Glutamatergic neuron (in vitro differentiated cells): Measurements from ENCODE around the gene RAD51B. TPM values are rescaled to one million over a fixed set of nuclear protein-coding genes. Genes with fewer than 3 reads are reported as not detected.

Experiments
- DNase-seq: peaks from one replicate; pipeline ENCODE4 v3.0.0; 2022
- H3K27ac Mint-ChIP-seq: one replicate; pipeline ENCODE4 v1.8.0; 2020; ENCODE audit warnings: mild to moderate bottlenecking, mixed read lengths, inconsistent platforms; ENCODE audit not compliant: unreplicated experiment
- H3K27me3 Mint-ChIP-seq: one replicate; pipeline ENCODE4 v1.8.0; 2020; ENCODE audit warnings: mild to moderate bottlenecking, moderate library complexity, mixed read lengths, inconsistent platforms; ENCODE audit not compliant: unreplicated experiment
- H3K36me3 Mint-ChIP-seq: one replicate; pipeline ENCODE4 v1.8.0; 2020; ENCODE audit warnings: mild to moderate bottlenecking, mixed read lengths, inconsistent platforms; ENCODE audit not compliant: unreplicated experiment
- H3K4me1 Mint-ChIP-seq: one replicate; pipeline ENCODE4 v1.8.0; 2020; ENCODE audit warnings: mild to moderate bottlenecking, low read depth, mixed read lengths, inconsistent platforms; ENCODE audit not compliant: unreplicated experiment
- H3K4me3 Mint-ChIP-seq: one replicate; pipeline ENCODE4 v1.8.0; 2020; ENCODE audit warnings: mild to moderate bottlenecking, mixed read lengths, inconsistent platforms; ENCODE audit not compliant: unreplicated experiment
- H3K9me3 Mint-ChIP-seq: one replicate; pipeline ENCODE4 v1.8.0; 2020; ENCODE audit warnings: mild to moderate bottlenecking, moderate library complexity, mixed read lengths, inconsistent platforms; ENCODE audit not compliant: unreplicated experiment
- CTCF ChIP-seq: fragments of 200-600 bp; sonication (generic); IDR thresholded peaks from one replicate; pipeline ENCODE4 v1.5.0; 2021; ENCODE audit not compliant: partially characterized antibody, unreplicated experiment
- total RNA-seq: library from RNA; stranded (reverse); fragmentation: NEBNext Ultra II Directional; extraction: Animal tissue kit (Norgen Biotek cat#: 25700); gene quantifications from one replicate; pipeline ENCODE4 v1.2.1, GENCODE V29; 2021; ENCODE audit not compliant: unreplicated experiment

RAD51B gene
- total RNA-seq, 1 donor from 2014 or later = 9.7 TPM

- peaks cover 21% of the 10 kb centered on the region for H3K36me3 Mint-ChIP-seq
- H3K27ac Mint-ChIP-seq = no peak overlapping the region
- H3K4me1 Mint-ChIP-seq = no peaks in the 10 kb centered on the region
- no peak for TF ChIP-seq CTCF
- H3K27me3 Mint-ChIP-seq = peaks cover 2% of the 10 kb centered on the region
- H3K4me3 Mint-ChIP-seq = no peak overlapping the region
- no peak for DNase-seq
- peaks cover 11% of the 10 kb centered on the region for H3K9me3 Mint-ChIP-seq
Measured at GRCh38 chr14:67851785-67852410, 32.3 kb downstream of the RAD51B start.

GRCh38 chr14:67852926-67853604, 33.5 kb downstream of the RAD51B start:
- Mint-ChIP-seq H3K27me3 (peaks cover 2% of the 10 kb centered on the region), H3K4me3 (no peak overlapping the region), H3K4me1 (no peaks in the 10 kb centered on the region), H3K27ac (no peak overlapping the region), H3K9me3 (peaks cover 11% of the 10 kb centered on the region), H3K36me3 (peaks cover 15% of the 10 kb centered on the region)
- DNase-seq = no peak
- no peak for TF ChIP-seq CTCF

- H3K9me3 Mint-ChIP-seq = peaks cover 7% of the 10 kb centered on the region
- H3K27ac Mint-ChIP-seq = no peak overlapping the region
- H3K36me3 Mint-ChIP-seq = peaks cover 10% of the 10 kb centered on the region
- DNase-seq = no peak
- peaks cover 2% of the 10 kb centered on the region for H3K27me3 Mint-ChIP-seq
- H3K4me1 Mint-ChIP-seq = no peaks in the 10 kb centered on the region
- no peak for TF ChIP-seq CTCF
- no peak overlapping the region for H3K4me3 Mint-ChIP-seq
Measured at GRCh38 chr14:67853715-67854114, 34.1 kb downstream of the RAD51B start.

GRCh38 chr14:67856827-67857226, 37.2 kb downstream of the RAD51B start:
- DNase-seq = no peak
- no peak for TF ChIP-seq CTCF
- Mint-ChIP-seq H3K27ac (no peak overlapping the region), H3K9me3 (no peaks in the 10 kb centered on the region), H3K4me1 (no peaks in the 10 kb centered on the region), H3K4me3 (no peak overlapping the region), H3K36me3 (no peaks in the 10 kb centered on the region), H3K27me3 (no peaks in the 10 kb centered on the region)

- no peak overlapping the region for H3K4me3 Mint-ChIP-seq
- H3K4me1 Mint-ChIP-seq = no peaks in the 10 kb centered on the region
- no peaks in the 10 kb centered on the region for H3K27me3 Mint-ChIP-seq
- no peaks in the 10 kb centered on the region for H3K36me3 Mint-ChIP-seq
- no peak for DNase-seq
- TF ChIP-seq CTCF = no peak
- no peaks in the 10 kb centered on the region for H3K9me3 Mint-ChIP-seq
- H3K27ac Mint-ChIP-seq = no peak overlapping the region
Measured at GRCh38 chr14:67857778-67858350, 38.3 kb downstream of the RAD51B start.
